DMS53 treated with DMSO at 0.1 percent for 48 hours (cell line): ENCODE measurements around the gene PRND.
"Not testable (repeated sequence)": the region's sequence is repeated elsewhere in the genome, so short reads cannot be mapped to it uniquely, and the experiment has no call there.

Experiments
- DNase-seq: peaks from one replicate; lab custom pipeline; 2025; ENCODE audit not compliant: unreplicated experiment; lab: John Stamatoyannopoulos, UW

Gene PRND

DNA sequence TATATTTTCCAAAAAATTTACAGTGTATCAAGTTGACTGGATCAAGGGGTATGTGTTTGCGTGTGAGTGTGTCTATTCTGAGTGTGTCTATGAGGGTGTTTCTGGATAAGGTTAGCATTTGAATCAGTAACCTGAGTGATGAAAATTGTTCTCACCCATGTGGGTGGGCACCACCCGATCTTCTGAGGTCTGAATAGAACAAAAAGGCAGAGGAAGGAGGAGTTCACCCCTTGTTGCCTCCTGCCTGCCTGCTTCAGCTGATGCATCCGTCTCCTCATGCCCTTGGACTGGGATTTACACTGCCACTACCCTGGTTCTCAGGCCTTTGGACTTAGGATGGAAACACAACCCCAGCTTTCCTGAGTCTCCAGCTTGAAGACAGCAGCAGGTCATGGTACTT, 13.7 kb upstream of the PRND start:
- DNase-seq = no peak

DNA sequence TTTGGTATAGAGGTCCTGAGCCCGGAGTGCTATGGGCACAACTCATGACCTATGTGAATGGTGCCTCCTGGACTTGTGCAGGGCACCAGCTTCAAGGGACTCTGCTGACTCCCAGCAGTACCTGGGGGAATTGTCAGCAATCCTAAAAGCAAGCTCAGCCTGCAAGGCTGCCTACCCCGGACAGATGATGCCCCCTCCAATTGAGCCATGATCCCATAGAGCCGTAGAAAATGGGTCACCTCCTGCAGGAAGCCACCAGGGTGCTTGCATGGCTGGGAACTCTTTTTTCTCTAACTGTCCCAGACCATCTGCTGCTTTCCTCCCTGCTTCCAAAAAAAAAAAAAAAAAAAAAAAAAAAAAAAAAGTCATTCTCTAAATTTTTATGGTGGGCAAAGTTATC, 12.9 kb upstream of the PRND start:
- DNase-seq = no peak

DNA sequence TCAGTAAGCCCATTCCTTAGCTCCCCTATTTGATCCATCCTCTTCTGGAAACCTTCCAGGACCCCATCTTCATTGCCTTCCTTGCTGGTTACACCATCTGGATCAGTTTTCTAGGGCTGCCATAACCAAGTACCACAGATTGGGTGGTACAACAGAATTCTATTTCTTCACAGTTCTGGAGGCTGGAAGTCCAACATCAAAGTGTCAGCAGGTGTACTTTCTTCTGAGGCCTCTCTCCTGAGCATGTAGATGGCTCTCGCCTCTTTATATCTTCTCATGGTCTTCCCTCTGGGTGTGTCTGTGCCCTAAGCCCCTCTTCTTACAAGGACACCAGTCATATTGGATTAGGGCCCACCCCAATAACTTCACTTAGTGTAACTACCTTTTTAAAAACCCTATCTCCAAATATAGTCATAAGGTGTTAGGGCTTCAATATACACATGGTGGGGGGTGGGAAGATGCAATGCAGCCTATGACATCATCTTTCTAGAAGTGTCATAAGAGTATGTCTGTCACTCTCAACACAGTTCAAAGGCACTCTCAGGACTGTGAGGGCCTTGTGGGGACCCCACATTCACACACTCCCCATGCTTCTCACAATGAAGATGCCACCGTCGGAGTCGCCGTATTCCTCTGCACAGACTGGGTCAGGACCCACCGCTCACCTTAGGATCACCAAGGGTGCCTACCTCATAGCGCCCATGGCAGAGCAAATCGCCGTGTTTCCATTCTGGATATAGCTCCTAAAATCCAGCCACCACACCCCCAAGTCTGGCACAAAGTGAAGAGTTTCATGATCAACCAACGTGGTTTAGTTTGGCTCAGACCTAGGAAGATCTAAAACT, 12.2 kb upstream of the PRND start:
- DNase-seq = no peak

DNA sequence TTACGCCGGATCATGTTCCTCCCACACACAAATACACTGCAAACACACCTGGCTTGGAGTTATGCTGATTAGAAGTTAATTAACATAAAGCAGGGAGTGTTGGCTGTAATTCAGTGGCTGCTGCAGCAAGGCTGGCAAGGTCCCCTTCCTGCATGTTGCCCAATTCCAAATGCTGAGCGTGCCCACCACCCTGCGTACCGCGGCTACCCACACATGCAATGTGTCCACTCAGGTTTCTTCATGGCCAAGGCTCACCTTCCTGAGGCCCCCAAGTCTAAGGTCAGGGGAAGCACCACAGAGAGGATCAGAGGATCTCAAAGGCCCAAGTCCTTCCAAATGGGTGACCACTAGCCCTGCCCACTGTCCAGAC, 11.6 kb upstream of the PRND start:
- DNase-seq = no peak

DNA sequence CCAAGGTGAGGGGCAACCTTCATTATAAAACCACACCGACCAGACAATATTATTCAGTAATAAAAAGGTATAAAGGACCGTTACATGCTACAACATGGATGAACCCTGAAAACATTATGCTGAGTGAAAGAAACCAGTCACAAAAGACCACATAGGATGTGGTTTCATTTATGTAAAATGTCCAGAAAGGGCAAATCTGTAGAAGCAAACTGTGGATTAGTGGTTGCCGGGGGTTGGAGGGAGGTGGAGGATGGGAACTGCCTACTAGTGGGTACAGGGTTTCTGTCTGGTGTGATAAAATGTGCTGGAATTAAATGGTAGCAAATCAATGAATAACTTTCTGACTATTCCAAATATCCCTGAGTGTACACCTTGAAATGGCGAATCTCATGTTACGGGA, 10.2 kb upstream of the PRND start:
- DNase-seq = no peak

DNA sequence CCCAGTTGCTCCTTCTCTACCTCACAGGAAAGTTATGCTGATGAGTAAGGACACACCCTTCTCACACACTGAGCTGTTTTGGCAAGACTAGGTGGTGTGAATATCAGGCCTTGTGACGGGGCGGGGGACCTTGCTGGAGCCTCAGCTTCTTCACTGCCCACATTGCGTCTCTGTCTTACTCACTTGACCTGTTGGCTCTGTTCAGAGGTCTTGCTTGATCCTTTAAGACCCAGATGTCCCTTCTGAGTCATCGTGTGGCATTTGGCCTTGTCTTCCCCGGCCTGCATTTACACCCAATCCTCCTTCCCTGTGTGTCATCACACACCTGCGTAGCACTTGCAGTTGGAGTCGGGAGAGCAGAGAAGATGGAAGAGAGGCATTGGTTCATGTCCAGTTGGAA, 8.3 kb upstream of the PRND start:
- no peak for DNase-seq

DNA sequence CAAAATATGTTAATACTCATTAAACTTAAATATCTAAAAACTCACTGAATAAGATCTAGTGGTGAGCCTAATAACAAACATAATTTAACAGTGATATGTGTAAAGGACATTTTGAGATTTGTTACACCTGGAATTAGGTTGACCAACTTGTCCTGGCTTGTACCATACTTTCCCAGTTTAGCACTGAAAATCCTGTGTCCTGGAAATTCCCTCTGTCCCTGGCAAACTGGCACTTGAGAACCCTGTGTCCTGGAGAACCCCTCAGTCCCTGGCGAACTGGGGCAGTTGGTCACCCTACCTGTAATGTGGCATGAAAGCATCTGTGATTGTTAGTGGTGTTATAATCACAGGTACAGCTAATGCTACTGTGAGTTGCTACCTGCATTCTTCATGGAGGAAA, 6.9 kb upstream of the PRND start:
- no peak for DNase-seq

DNA sequence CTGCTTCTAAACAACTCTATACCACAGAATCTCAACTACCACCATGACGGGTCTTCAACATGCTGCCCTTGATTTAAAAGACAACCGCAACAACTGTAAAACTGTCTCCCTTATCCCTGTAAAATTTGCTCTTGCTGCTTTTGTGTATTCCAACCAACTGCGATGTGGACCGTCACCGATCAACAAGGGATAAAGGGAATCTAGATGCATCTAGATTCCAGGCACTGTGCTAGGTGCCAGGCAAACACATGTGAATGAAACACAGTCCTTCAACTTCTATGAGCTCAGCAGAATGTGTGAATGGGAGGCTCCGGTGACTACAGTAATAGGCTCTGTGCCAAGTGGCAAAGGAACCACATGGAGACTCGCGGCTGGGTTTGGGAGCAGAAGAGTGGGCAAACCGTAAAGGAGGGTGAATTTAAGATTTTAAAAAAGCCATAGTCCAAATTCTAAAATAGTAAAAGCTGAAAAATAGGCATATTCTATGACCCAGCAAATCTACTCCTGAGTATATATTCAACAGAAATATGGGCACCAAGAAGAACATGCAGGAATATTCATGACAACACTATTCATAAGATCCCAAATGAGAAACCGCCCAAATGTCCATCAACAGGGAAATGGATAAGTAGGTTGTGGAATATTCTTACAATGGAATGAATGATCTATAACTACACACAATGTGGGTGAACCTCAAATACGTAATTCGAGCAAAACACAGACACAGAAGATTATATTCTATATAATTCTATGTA, 3.7 kb upstream of the PRND start:
- no peak for DNase-seq

DNA sequence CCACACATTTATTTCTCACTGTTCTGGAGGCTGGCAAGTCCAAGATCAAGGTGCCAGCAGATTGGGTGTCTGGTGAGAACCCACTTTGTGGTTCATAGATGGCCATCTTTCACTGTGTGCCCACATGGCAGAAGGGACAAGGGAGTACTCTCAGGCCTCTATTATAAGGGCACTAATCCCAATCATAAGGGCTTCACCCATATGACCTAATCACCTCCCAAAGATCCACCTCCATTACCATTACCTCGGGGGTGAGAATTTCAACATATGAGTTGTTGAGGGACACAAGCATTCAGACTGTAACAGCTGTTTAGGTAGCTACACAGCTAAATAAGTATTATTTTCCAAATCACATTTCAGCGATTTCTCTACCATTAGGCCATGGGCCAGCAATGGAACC, 2.5 kb upstream of the PRND start:
- no peak for DNase-seq

DNA sequence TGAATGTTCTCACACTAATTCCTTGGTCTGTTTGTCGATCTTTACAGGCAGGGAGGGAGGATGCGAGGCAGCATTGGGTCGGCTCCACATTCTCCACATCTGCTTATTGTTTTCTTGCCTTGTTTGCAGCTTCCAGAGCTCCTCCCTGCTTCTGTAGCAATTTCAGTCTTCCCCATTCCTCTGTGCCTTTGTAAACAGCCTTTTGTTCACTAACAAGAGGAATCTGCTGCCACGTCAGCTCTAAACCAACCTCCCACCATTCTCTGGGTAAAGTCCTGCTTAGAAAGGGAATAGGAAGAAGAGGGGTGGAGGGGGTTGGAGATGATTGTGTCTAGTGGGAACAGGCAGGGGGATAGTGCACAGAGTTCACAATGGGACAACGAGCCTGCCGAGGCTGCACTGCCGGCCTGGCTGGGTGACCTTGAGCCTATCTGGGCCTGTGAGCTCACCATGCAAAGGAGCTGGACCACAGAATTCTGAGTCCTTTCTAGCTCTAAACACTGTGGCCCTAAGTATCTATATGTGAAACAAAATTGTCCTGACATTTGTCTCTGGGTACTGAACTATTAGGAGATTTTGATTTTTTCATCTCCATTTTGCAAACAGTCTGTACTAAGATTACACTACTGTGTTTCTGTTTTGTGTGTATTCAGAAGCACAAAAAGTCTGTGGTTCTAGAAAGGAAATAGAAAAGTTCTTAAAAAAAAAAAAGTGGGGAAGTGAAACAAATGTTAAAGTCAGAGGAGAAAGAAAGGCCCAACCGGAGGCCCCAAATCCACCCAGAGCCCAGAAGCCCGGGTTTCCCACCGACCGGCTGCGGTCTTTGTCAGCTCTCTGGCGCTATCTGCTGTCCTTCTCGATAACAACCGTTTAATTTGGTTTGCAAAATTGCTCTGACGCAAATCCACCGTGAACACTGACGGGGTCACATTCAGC, 1.4 kb upstream of the PRND start:
- DNase-seq = peak; percentile 42

DNA sequence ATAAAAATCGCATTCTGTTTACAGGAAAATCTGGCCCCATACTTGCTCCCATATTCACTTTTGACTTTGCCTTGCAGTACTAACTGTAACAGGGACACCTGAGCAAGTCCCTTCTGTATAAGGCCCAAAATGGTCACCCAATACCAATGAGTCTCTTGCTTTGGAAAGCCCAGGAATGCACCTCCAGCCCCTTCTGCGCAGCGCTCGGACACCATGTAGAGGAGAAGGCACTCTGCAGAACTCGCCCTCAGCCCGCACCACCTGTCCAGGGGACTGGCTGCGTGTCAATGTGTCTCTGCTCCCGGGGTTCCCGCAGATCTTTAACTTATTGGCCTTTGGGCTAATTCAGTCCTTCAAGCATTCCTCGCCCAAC, 746 bp upstream of the PRND start:
- DNase-seq = no peak

DNA sequence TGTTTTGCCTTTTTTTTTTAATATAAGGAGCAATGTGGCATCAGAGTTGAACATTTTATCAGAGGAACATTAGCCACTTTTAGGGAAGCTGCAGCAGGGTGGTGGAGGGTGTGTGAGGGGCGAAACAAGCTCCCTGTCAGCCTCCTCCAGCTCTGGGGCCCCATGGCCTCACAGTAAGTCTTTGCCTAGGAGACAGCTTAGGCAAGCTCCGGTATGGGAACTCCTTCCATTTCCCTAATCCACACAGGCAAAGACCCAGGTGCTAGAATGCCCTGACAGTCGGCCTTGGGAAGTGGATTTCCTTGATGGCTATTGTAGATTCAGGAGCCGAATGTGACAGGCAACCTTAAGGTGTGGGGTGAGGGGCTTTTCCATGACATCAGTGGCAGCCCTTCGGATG, 862 bp downstream of the PRND start:
- no peak for DNase-seq

DNA sequence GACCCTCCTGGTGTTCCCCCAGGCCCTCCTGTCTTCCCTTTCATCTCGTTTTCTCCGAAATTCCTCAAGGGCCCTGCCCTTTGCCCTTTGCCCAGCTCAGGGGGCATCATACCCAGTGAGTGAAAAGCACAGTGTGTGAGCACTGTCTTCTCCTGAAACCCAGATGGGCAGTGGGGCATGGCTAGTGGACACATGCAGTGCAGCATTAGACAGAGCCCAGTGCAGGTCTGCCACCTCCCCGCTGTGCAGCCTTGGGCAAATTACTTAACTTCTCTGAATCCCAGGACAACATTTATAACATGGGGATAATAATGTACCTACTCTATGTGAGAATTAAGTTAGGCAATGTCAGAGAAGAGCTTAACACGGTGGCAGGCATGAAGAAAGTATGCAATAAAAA, 1.3 kb downstream of the PRND start:
- no peak for DNase-seq

DNA sequence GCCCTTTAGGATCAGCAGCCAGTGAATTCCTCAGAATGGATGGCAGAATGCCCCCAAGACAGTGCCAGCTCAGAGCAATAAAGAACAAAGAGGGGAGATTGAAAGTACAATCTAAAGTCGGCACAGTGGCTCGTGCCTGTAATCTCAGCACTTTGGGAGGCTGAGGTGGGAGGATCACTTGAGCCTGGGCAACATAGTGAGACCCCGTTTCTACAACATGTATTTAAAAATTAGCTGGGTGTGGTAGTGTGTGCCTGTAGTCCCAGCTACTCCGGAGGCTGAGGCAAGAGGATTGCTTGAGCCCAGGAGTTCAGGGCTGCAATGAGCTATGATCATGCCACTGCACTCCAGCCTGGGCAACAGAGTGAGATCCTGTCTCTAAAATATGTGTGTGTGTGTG, 1.8 kb downstream of the PRND start:
- DNase-seq = not testable (repeated sequence)

DNA sequence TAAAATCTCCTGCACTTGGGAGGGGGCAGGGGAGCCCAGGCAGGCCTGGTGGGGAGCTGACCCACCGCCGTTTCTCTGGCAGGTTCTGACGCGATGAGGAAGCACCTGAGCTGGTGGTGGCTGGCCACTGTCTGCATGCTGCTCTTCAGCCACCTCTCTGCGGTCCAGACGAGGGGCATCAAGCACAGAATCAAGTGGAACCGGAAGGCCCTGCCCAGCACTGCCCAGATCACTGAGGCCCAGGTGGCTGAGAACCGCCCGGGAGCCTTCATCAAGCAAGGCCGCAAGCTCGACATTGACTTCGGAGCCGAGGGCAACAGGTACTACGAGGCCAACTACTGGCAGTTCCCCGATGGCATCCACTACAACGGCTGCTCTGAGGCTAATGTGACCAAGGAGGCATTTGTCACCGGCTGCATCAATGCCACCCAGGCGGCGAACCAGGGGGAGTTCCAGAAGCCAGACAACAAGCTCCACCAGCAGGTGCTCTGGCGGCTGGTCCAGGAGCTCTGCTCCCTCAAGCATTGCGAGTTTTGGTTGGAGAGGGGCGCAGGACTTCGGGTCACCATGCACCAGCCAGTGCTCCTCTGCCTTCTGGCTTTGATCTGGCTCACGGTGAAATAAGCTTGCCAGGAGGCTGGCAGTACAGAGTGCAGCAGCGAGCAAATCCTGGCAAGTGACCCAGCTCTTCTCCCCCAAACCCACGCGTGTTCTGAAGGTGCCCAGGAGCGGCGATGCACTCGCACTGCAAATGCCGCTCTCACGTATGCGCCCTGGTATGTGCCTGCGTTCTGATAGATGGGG, 3.0 kb downstream of the PRND start:
- no peak for DNase-seq

DNA sequence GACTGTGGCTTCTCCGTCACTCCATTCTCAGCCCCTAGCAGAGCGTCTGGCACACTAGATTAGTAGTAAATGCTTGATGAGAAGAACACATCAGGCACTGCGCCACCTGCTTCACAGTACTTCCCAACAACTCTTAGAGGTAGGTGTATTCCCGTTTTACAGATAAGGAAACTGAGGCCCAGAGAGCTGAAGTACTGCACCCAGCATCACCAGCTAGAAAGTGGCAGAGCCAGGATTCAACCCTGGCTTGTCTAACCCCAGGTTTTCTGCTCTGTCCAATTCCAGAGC, 3.5 kb downstream of the PRND start:
- DNase-seq = no peak

DNA sequence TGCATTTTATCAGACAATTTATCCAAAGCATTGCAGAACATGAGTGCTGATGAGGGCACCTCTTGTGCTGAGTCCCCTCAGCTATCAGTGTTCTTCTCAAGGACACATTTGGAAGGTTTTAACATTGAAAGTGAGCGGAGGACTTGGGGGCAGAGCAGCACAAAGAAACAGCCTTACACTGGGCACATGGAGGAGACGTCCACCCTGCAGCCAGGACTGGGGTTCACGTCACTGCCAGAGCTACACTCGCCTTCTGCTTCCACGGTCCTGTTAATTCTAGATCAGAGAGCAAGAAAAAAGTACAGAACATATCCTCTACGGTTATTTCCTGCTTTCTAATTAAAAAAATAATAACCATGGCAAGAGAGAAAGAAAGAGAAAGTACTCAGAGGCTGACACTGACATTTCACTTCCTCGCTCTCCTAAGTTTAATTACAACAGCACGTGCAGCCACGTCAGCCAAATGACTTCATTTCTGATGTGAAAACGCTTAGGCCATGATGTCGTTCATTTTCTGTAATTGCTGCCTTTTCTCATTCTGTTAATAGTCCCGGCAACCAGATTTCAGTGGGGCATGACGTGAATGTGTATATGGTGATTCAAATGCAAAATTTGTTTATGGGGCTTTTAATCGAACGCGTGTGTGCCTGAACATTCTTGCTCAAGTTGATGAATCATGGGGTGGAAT, 5.1 kb downstream of the PRND start:
- DNase-seq = no peak

DNA sequence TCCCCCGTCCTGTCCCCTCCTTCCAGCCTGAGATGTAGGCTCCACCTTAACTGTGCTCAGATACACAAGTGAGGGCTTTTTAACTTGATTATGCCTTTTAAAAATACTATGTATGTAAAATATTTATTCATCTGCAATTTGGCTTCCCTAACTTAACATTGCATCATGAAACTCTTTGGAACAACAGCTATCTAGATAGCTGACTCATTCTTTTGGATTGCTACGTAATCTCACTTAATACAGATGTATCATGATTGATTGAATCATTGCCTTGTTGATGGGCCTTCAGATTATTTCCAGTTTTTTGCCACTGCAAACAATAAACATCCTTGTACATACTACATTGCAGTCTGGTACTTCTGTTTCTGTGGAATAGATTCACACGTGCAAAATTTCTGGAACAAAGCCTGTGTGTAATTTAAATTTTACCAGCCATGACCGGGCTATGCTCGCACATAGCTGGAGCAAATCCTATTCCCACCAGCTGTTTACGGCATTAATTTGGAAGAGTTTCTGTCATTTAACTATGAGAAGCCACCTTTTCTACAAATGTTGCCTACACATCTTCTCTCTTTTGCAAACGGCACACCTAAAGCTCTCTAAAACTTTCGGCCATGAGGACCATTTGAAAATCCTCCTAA, 6.5 kb downstream of the PRND start:
- DNase-seq = no peak

DNA sequence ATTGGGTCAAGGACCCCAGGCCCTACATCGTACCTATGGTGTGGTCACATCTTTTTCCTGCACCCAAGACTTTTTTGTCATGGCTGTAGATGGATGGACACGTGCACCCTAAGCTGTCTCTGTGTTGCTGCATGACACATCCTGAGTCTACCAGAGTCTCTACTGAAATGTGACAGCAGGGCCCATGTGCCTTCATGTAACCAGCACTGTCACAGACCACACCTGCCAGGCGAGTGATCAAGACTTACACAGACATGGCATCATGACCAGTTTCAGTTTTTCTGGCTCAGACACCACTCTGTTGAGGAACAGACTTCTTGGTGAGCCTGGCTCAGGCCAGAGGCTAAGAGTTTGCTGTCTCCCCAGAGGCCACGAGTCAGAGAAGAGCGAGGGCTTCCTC, 7.6 kb downstream of the PRND start:
- no peak for DNase-seq

DNA sequence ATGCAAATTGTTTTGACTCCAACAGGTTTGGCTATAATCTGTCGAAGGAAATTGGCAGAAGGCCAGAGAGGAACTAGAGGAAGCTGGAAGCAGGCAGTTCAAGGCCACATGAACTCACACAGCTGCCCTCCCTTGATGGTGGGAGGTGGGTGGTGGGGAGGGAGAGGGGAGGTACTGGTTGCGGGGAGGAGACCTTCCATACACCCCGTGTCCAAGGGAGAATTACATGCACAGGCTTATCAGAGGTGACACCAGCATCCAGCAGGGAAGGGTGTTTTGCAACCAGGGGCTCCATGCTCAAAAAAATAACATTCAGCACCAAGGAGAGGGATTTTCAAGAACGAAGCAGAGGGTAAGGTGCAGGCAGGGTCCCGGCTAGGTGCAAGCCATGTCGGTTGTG, 9.1 kb downstream of the PRND start:
- DNase-seq = no peak
